Measurements from ENCODE around the gene PHKG2.

Gene PHKG2

GRCh38 chr16:30728899-30729672, 19.1 kb upstream of the PHKG2 start:
- no peak for DNase-seq (ENCODE audit: low spot score)

- no peak for DNase-seq (ENCODE audit: low spot score)
Measured at GRCh38 chr16:30731411-30731810, 16.8 kb upstream of the PHKG2 start.

GRCh38 chr16:30736995-30737793, 11.0 kb upstream of the PHKG2 start:
- no peak for DNase-seq (ENCODE audit: low spot score)

GRCh38 chr16:30737794-30738648, 10.2 kb upstream of the PHKG2 start:
- no peak for DNase-seq (ENCODE audit: low spot score)

GRCh38 chr16:30738984-30739951, 9.0 kb upstream of the PHKG2 start:
- no peak for DNase-seq (ENCODE audit: low spot score)

- peak; percentile 93 for DNase-seq (ENCODE audit: low spot score)
Measured at GRCh38 chr16:30740364-30741251, 7.6 kb upstream of the PHKG2 start.

- DNase-seq (ENCODE audit: low spot score): peak; percentile 78
Measured at GRCh38 chr16:30741461-30741914, 6.7 kb upstream of the PHKG2 start.

GRCh38 chr16:30743716-30744115, 4.5 kb upstream of the PHKG2 start:
- no peak for DNase-seq (ENCODE audit: low spot score)

GRCh38 chr16:30744183-30744582, 4.0 kb upstream of the PHKG2 start:
- DNase-seq (ENCODE audit: low spot score): no peak

GRCh38 chr16:30745082-30745481, 3.1 kb upstream of the PHKG2 start:
- no peak for DNase-seq (ENCODE audit: low spot score)

GRCh38 chr16:30746638-30747175, 1.5 kb upstream of the PHKG2 start:
- no peak for DNase-seq (ENCODE audit: low spot score)

- DNase-seq (ENCODE audit: low spot score): peak; percentile 35
Measured at GRCh38 chr16:30747331-30747730, 894 bp upstream of the PHKG2 start.

- peak; percentile 69 for DNase-seq (ENCODE audit: low spot score)
Measured at GRCh38 chr16:30748634-30749445, 615 bp downstream of the PHKG2 start.

- no peak for DNase-seq (ENCODE audit: low spot score)
Measured at GRCh38 chr16:30750201-30750600, 2.0 kb downstream of the PHKG2 start.

- DNase-seq (ENCODE audit: low spot score): no peak
Measured at GRCh38 chr16:30750876-30751465, 2.7 kb downstream of the PHKG2 start.

- DNase-seq (ENCODE audit: low spot score): no peak
Measured at GRCh38 chr16:30753596-30753995, 5.4 kb downstream of the PHKG2 start.

- DNase-seq (ENCODE audit: low spot score): no peak
Measured at GRCh38 chr16:30755955-30756780, 7.9 kb downstream of the PHKG2 start.

GRCh38 chr16:30756781-30757100, 8.5 kb downstream of the PHKG2 start:
- no peak for DNase-seq (ENCODE audit: low spot score)
